Stimulated activated CD8-positive, alpha-beta memory T cell treated with anti-CD3 and anti-CD28 coated beads, Interleukin-2, amount 100 ng/mL, for 48 hours (primary cell): ENCODE measurements around the gene NOVA2.

Experiments used
- DNase-seq, 2 donors: peaks; one replicate each; pipeline ENCODE4 v3.0.0-alpha.2; 2020; ENCODE audit warnings: low read depth in 2 of 2

NOVA2 gene, protein sequence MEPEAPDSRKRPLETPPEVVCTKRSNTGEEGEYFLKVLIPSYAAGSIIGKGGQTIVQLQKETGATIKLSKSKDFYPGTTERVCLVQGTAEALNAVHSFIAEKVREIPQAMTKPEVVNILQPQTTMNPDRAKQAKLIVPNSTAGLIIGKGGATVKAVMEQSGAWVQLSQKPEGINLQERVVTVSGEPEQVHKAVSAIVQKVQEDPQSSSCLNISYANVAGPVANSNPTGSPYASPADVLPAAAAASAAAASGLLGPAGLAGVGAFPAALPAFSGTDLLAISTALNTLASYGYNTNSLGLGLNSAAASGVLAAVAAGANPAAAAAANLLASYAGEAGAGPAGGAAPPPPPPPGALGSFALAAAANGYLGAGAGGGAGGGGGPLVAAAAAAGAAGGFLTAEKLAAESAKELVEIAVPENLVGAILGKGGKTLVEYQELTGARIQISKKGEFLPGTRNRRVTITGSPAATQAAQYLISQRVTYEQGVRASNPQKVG

DNA sequence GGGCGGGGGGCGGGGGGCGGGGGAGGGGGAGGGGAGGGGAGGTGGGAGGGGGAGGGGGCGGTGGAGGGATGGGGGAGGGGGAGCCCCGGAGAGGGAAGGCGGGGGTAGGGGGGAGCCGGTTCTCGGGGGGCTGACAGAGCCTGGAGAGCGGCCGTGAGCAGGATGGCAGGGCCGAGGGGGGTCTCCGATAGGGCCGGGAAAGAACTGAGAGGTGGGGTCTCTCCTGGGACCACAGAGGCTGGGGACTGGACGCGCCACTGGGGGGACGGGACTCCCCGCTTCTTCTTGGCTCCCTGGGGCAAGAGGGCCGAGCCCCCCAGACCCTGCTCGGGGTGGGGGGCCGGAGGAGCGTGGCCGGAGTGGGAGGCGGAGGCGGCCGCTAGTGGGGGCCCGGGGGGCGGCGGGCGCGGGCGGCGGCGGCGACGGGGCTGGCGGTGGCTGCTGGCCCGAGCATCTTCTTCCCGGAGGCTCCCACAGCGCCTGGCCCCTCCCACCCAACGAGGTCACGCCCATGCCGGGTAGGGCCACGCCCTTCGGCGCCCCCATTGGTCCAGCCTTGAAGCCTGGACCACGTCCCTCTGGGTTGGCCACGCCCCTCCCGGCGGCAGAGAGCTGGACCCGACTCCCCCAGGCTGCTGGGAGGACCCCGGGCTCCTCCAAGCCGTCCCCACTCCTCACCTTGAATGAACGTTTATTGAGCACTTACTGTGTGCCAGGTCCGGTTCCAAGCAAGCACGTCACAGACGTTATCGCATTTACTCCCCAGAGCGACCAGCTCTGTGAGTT, at the start of gene NOVA2:
NOVA2 (minus strand) TSS at position 313 of the 786 bp plus-strand sequence. CDS start 514 bp downstream, outside the sequence.
- peak; percentile 30 to 55 for DNase-seq

DNA sequence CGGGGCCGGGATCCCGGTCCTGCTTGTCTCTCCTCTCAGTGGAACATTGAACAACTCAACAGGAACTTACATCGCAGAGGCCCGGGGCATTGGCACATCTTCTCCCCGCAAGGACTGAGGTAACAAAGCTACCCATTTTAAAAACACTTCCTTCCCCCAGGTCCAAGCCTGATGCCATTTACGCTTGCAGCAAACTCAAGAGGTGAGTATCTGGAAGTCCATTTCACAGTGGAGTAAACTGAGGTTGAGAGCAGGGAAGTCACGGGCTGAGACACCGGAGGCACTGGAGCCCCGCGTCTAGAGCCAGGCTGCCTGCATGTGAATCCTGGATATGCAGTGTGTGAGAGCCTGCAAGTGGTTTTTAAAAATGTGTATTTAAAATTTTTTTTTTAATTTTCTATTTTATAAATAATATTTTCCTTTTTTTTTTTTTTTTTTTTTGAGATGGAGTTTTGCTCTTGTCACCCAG, 49.7 kb upstream of the NOVA2 start:
- no peak for DNase-seq

DNA sequence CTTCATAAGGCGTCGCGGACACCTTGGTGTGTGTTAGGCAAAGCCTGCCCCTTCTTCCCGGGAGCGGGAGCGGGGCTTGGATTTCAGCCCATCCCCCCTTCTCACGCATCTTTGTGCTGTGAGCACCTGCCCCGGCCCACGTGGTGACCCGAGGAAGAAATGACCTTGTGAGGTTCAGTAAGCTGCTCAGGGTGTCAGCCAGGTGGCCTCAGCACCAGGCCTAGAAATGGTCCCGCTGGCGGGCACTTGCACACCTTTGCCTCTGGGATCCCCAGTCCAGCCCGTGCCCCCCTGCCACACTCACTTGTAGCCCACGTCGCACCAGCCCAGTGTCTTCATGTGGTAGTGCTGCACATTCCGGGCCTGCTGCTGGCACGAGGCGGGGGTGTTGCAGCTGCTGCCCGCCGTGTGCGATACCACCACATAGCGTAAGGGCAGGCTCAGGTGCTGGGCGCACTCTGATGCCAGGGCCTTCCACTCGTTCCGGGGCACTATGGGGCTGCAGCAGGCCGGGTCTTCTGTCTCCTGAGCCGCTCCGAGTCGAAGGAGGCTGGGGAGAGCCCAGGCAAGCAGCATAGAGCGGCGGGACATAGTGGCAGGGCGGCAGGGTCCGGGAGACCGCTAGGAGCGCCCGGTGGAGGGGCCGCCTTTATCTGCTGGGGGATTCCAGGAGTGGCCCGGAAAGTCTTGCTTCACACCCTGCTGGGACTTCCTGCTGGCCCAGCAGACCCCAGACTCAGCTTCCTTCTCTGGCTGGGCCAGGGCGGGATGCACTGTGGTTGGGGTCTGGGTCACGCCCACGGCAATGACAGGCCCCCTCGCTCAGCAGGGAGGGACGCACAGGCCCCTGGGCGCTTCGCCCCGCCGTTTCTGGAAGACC, 49.0 kb upstream of the NOVA2 start, which contains the start of gene PGLYRP1:
PGLYRP1 (minus strand) TSS at position 623 of the 880 bp plus-strand sequence; CDS start at position 591, 32 bp downstream.
- no peak for DNase-seq

DNA sequence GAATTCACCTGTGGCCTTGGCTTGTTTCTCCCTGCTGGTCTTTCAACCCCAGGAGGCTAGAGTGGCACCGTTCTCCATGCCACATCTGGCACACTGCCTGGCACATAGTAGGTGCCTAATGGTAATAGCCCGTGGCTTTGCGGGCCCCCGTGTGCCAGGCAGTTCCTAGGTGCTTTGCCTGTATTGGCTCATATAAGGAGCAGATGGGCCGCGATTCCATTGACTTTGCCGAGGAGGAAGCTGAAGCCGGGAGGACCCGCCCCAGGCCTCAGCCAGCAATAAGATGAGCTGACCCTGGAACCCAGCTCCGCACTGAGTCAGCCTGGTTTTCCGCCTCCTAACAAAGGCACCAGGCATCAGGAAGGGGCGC, 48.4 kb upstream of the NOVA2 start:
- no peak for DNase-seq

DNA sequence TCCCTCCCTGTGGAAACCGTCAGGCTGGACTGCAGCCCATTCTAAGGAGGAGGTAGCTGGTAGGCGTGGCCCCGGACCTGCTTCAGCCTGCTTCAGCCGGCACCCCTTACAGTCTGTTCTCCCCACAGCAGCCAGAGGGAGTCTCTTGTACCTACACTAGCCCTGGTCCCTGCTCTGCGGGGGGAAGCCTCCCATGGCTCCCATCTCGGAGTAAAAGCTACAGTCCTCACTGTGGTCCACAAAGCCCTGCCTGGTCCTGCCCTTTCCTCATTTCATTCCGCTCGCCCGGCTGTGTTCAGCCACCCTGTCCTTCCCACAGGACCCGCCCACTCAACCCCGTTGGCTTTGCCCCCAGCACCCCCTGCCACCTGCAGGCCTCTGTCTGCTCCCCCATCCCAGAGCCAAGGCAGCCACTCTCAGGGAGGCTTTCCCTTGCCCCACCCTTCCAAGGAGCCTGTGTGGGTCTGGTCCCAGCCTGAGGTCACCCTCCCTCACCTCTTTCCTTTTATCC, 47.9 kb upstream of the NOVA2 start:
- DNase-seq = no peak

DNA sequence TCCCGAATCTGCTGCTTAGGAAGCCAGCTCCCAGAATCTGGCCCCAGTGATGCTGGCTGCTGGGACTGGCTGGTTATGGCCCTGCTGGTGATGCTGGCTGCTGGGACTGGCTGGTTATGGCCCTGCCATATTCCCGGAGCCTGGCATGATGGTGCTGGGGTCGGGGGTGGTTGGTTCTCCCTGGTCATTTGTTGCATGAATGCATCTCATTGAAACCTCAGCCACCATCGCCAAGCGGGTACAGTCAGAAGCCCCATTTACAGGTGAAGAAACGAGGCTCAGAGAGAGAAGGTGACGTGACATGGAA, 47.1 kb upstream of the NOVA2 start:
- no peak for DNase-seq

DNA sequence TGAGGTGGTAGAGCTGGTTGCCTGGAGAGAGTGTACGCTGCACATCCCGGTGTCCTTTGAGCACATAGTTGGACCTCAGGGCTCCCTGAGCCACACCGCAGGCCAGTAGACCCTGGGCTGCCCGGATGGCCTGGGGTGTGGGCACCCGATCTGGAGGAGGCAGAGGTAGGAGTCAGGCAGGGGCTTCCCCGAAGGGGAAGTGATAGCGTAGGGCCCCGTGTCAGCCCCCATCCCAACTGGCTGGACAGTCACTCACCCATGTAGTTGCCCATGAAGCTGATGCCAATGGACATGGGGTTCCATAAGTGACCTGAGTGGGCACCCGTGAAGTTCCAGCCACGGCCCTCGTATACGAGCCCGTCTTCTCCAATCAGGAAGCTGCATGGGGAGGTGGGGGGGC, 45.6 kb upstream of the NOVA2 start:
- no peak for DNase-seq

DNA sequence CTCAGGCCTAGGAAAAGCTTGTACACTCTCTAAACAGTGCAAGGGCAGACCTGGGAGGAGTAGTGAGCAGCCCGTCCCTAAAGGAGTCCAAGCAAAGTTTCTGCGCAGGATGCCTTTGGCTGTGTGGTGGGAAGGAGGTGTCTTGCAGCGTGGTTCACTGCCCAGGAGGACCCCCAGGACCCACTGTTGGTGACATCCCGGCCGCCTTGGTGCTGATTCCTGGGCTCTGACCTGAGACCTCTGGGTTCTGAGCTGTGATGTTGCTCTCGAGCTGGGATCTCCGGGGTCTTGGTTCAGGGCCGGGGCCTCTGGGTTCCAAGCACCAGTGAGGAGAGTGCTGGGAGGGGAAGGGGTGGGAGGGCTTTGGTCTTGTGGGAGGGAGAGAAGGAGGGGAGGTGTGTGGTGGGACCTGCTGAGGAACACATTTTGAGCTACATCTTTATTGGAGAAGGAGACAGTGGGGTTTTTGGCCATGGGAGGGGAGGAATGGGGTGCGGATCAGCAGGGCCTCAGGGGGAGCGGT, 45.1 kb upstream of the NOVA2 start:
- DNase-seq = no peak

DNA sequence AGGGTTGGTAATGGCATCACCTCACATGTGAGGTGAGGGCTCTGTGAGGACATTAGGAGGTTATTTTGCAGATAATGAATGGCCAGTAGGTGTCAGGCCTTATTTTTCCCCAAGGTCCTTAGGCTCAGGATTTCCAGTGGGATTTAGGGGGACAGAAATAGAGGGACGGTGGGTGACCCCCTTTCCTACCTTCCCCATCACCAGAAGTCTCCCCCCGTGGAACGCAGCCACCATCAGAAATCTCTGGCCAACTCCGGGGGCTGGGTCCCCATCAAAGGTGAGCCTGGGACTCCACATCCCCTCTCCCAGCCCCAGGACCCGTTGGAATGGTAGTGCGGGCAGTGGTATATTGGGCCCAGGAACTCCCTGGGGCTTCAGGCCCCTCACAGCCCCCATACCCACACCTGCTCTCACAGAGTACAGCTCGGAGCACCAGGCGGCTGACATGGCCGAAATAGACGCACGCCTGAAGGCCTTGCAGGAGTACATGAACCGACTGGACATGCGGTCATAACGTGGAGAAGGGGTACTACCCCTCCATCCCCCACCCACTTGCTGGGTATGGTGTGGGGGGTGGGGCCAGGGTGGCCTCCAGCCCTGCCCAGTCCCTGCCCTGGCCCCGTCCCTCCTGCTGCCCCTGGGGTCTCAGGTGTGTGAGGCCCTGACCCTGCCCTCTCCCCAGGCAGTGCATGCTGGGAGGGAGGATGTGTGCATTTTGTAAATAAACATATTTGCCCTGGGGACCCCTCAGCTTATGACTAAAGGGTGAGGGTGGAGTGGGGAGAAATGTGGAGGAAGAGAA, 44.4 kb upstream of the NOVA2 start:
- no peak for DNase-seq

DNA sequence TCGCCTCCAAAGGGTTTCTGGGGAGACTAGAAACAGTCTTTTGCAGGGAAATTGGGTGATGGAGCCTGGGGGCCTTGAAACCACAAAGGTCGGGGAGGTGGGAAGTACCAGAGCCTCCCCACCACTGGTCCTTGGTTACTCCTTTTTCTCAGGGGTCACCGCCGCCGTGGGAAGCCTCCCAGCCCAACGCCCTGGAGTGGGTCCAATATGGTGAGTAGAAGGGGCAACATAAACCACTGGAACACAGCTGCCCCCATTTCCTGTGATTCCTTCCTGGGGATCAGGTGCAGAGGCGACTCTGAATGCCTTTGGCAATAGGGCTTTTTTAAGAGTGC, 43.4 kb upstream of the NOVA2 start:
- DNase-seq = no peak

DNA sequence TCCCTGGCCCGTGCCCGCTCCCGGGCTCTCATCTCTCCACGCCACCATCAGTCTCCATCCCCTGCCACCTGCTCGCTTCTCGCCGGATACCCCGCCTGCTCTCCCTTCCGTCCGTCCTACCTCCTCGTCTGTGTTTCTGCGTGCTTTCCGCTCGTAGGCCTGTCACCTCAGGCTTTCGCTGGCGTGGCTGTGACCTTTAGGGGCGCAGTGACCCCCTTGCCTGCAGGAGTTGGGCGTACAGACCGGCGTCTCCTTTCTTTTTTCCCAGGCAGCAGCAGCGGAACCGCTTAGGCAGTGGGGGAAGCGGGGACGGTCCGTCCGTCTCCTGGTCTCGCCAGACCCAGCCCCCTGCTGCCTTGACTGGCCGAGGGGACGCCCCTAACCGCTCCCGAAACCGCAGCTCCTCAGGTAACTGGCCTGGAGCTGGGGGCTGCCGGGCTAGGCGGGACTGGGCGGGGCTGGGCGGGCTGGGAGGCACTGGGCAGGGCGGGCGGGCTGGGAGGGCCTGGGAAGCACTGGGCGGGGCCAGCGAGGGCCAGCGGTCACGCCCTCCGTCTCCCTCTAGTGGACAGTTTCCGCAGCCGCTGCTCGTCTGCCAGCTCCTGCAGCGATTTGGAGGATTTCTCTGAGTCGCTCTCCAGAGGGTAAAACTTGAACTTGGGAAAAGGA, 42.9 kb upstream of the NOVA2 start:
- peak; percentile 72 to 77 for DNase-seq

DNA sequence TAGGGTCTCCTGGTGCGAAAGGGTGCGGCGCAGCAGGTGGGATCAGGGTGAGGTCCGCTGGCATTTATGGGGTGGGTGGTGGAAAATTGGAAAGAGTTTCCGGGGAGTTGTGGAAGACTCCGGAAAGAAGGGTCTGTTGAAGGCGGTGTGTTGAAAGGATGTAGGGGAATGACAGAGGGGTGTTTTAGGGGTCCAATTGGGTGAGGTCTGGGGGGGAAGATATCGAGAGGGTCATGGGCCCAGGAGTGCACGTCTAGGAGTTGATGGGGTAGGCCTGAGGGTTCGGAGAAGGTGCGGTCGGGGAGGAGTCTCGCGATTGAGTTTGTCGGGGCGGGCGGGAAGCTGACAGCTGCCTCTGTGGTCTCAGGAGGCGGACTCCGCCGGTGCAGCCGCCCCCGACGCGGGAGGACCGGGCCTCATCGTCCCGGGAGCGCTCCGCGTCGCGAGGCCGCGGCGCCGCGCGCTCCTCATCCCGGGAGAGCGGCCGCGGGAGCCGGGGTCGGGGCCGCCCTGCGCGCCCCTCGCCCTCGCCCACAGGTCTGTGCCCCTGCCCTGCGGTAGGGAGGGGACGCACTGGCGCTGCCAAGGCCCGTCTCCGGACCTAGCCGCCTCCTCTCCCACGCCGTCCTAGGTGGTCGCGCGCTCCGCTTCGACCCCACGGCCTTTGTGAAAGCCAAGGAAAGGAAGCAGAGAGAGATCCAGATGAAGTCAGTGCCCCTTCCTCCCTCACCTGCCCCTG, 42.2 kb upstream of the NOVA2 start:
- peak in 1 of 2 donors; percentile 11 for DNase-seq

DNA sequence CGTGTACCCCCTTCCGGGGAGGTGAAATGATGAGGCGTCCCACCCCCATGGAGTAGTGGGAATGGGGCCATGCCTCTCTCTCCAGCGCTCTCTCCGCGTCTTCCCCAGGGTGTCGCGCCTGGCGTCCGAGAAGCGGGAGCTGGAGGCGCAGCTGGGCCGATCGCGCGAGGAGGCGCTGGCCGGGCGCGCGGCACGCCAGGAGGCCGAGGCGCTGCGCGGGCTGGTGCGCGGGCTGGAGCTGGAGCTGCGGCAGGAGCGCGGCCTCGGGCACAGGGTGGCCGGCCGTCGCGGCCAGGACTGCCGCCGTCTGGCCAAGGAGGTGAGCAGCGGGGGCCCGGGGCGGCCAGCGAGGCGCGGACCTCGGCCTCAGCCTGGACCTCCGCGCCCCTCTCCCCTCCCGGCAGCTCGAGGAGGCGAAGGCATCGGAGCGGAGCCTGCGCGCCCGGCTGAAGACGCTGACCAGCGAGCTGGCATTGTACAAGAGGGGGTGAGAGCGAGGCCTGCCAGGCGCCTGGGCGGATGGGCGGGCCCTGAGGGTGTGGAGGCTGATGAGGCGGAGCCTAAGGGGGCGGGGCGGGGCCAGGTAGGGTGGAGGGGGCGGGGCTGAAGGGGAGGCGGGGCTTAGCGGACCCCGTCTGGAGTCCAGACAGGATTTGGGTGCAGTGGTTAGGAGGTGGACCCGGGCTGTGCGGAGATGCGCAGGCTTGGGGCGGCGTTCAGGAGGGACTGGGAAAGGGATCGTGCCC, 41.4 kb upstream of the NOVA2 start:
- DNase-seq = peak; percentile 55 to 57

DNA sequence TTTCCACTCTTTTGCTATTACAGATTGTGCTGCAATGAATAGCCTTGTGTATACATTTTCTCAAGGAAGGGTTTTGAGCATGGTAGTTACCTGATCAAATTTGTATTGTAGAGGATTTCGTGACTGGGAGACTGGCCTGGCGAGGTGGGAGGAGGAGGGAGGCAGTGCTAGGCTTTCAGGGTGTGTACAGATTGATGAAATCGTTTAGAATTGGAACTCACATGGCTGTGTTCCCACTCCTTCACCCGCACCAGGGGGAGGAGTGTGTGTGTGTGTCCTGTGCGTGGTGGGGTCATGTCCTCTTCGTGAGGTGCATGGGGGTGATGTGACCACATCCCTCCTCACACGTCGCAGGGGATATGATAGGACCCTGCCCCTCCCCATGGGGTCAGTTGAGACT, 40.9 kb upstream of the NOVA2 start:
- no peak for DNase-seq

DNA sequence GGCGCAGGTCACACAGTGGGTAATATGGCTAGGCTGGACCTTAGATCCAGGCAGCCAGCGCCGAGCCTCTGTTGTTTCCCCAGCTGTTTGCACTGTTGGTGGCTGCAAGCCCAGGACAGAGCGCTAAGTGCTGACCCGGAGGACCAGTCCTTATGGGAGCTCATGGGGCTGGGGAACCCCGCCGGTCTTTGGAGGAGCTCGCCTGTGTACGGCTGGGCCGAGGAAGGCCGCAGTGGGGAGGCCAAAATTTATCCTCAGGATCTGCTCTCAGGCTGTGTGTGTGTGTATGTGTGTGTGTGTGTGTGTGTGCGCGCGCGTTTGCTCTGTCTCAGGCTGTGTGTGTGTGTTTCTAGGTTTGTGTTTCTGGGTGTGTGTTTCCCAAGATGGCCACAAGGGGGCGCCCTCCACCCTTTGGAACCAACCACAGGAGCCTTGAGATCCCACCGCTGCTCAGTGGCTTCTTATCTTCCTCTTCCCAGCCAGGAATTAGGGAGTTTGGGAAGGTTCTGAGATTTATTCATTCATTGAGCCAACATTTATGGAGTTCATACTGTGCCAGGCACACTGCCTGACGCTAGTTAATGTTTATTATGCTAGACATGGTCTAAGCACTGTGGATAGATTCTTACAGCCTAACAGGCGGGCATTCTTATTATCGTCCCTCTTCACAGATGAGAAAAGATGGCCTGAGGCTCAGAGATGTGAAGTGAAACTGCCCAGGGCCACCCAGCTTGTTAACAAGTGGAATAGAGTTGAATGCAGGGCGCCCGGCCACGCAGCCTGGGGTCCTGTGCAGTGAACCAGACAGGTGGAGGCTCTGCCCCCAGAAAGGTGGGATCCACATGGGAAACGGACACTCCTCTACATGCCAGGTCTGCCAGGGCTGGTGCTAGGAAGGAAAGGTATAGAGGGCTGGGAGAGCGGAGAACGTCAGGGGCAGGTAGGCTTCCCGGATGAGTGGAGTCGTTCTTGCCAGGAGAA, 36.2 kb upstream of the NOVA2 start:
- peak; percentile 42 to 51 for DNase-seq

DNA sequence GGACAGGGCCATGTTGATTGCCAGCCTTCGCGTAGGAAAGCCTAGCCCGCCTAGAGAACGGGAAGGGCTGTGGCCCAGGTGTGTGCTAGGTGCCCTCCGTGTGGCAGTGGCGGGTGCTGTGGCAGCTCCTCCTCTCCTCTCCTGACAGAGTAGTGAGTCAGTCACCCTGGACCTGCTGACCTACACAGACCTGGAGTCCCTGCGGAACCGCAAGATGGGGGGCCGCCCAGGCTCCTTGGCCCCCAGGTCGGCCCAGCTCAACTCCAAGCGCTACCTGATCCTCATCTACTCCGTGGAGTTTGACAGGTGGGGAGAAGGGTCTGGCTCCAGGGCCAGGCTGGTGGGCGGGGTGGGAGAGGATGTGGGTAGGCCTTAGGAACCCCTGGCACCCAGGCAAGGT, 32.7 kb upstream of the NOVA2 start:
- DNase-seq = no peak

DNA sequence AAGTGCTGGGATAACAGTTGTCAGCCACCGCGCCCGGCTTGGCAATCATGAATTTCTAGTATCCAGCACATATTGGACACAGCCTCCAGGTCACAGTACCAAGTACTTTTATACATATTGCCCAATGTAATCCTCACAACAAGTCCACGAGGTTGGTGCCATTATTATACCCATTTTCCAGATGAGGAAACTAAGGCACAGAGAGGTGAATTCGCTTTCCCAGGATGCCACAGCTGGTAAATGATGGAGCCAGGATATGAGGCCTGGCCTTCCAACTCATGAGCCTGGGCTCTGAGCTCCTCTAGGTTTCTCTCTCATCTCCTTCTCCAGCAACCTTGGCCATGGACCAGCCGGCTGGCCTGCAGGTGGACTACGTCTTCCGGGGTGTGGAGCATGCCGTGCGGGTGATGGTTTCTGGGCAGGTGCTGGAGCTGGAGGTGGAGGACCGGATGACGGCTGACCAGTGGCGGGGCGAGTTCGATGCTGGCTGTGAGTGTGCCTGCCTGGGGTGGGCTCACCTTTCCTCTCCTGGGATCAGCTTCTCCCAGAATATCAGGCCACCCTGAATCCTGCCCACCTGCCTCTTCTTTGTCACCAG, 29.1 kb upstream of the NOVA2 start:
- DNase-seq = no peak
